Measurements from ENCODE around the gene SPX. TPM values are rescaled to one million over a fixed set of nuclear protein-coding genes. Genes with fewer than 3 reads are reported as not detected.

Gene SPX
- total and polyA plus RNA-seq, 2 of the 8 experiments (the other 6 are each of a cell fraction or from before 2014, with no cell fraction given), result 1.2 to 1.3 TPM

- WGBS, 2 experiments (ENCODE audit: extremely low coverage in 1 of 2, insufficient coverage in 1 of 2, insufficient read length in 1 of 2, insufficient replicate concordance in 2 of 2, low coverage in 1 of 2, low lambda C conversion rate in 2 of 2, missing lambda C conversion rate in 1 of 2), result 84% methylated on average over 3 of the region's 3 CpGs; no CpG with 5 or more reads in 1 of the 2 experiments
- H2AFZ ChIP-seq (ENCODE audit: low read length), result no peak overlapping the region
- POLR2A ChIA-PET (ENCODE audit: partially characterized antibody), result no interaction called here
- TF ChIP-seq SAP30 (IDR thresholded peaks at IDR 0.05; ENCODE audit: insufficient read depth, insufficient replicate concordance, low read length), result no peak
- TF ChIP-seq HDAC6 (IDR thresholded peaks at IDR 0.05; ENCODE audit: low read depth, low read length), result no peak
- TF ChIP-seq CTCF (IDR thresholded peaks at IDR 0.05; ENCODE audit: control extremely low read depth in 1 of 3, insufficient read depth in 1 of 3, low read depth in 1 of 3, low read length in 3 of 3), result no peak
- no peak for TF ChIP-seq BCL11A (IDR thresholded peaks at IDR 0.05; ENCODE audit: low read depth in 2 of 2, low read length in 2 of 2)
- no peak for TF ChIP-seq CHD2 (IDR thresholded peaks at IDR 0.05; ENCODE audit: low read length)
- no peak for TF ChIP-seq BACH1 (IDR thresholded peaks at IDR 0.05; ENCODE audit: low read length)
- TF ChIP-seq MAX (IDR thresholded peaks at IDR 0.05), result no peak
- no peak for TF ChIP-seq ASH2L (IDR thresholded peaks at IDR 0.05; ENCODE audit: low read length)
- TF ChIP-seq YY1 (IDR thresholded peaks at IDR 0.05; ENCODE audit: low read depth, low read length), result no peak
- no peak for TF ChIP-seq CBX5 (IDR thresholded peaks at IDR 0.05; ENCODE audit: low read depth, low read length)
These were observed 42.6 kb upstream of the SPX start for GRCh38 chr12:21483531-21483930.

More at GRCh38 chr12:21483531-21483930, 42.6 kb upstream of the SPX start:
- no peak overlapping the region for H3K18ac ChIP-seq (ENCODE audit: extremely low read depth, low read length)
- H4K20me1 ChIP-seq (replicated peaks in 1 of 2; ENCODE audit: control insufficient read depth in 1 of 2, insufficient read depth in 2 of 2, low read length in 2 of 2), result peaks cover 0 to 2% of the 10 kb centered on the region in 2 experiments
- H3K79me2 ChIP-seq (ENCODE audit: control insufficient read depth in 1 of 2, insufficient read depth in 2 of 2, low read length in 2 of 2), result no peaks in the 10 kb centered on the region
- no peak overlapping the region for H3K14ac ChIP-seq (ENCODE audit: insufficient read length)
- H3K4ac ChIP-seq (replicated peaks; ENCODE audit: insufficient read length, low read depth, low read length), result no peak overlapping the region
- H3K9ac ChIP-seq (replicated peaks in 1 of 4; ENCODE audit: extremely low read depth in 1 of 4, low read depth in 3 of 4, low read length in 3 of 4), result no peak overlapping the region
- FAIRE-seq (no peak), DNase-seq (ENCODE audit: low read depth in 1 of 2, low spot score in 2 of 2) (no peak)
- no peak overlapping the region for H3K4me3 ChIP-seq (ENCODE audit: extremely low read depth in 1 of 4, insufficient read depth in 2 of 4, low read depth in 3 of 4, low read length in 4 of 4)
- H2BK15ac ChIP-seq (ENCODE audit: low read length), result no peak overlapping the region
- no peak overlapping the region for H4K91ac ChIP-seq (replicated peaks; ENCODE audit: insufficient read length, low read length)
- H3K4me1 ChIP-seq (replicated peaks in 1 of 4; ENCODE audit: control insufficient read depth in 3 of 4, insufficient read depth in 4 of 4, low read length in 3 of 4), result no peaks in the 10 kb centered on the region
- H3K23ac ChIP-seq (ENCODE audit: insufficient read length), result no peak overlapping the region
- no peak overlapping the region for H2BK12ac ChIP-seq (ENCODE audit: low read depth, low read length)
- H2BK5ac ChIP-seq (ENCODE audit: low read depth, low read length), result no peak overlapping the region
- no peaks in the 10 kb centered on the region for H3K9me3 ChIP-seq (ENCODE audit: insufficient read depth in 2 of 2, low read depth in 1 of 2, low read length in 1 of 2)
- peaks cover 0 to 30% (median 16%) of the 10 kb centered on the region in 4 experiments; a peak in 7 of 8 replicates for H3K36me3 ChIP-seq (ENCODE audit: control insufficient read depth in 2 of 4, insufficient read depth in 4 of 4, low read length in 3 of 4)
- H3K27ac ChIP-seq (ENCODE audit: low read depth, low read length), result no peak overlapping the region
- H2BK20ac ChIP-seq (ENCODE audit: low read length), result no peak overlapping the region
- no peak overlapping the region for H3K56ac ChIP-seq (replicated peaks; ENCODE audit: insufficient read length, low read depth, low read length)
- H2BK120ac ChIP-seq (replicated peaks; ENCODE audit: low read depth, low read length), result no peak overlapping the region
- no peak overlapping the region for H2AK5ac ChIP-seq (ENCODE audit: low read depth, low read length)
- H3K23me2 ChIP-seq (ENCODE audit: low read depth, low read length), result no peaks in the 10 kb centered on the region
- H3K4me2 ChIP-seq (ENCODE audit: insufficient read depth in 1 of 2, low read depth in 2 of 2, low read length in 2 of 2), result no peak overlapping the region
- no peaks in the 10 kb centered on the region for H3K27me3 ChIP-seq (replicated peaks in 1 of 4; ENCODE audit: control insufficient read depth in 3 of 4, extremely low read depth in 1 of 4, insufficient read depth in 3 of 4, low read length in 3 of 4)
- CTCF ChIA-PET (ENCODE audit: partially characterized antibody), result interaction anchor here (0.6 to 0.7 kb wide), 2 partner anchors 170 to 1996 kb away, joined by 3 read pairs; no protein-coding TSS in a partner anchor
- no peaks in the 10 kb centered on the region for H3K79me1 ChIP-seq (ENCODE audit: low read depth, low read length)
- no peak overlapping the region for H4K8ac ChIP-seq (ENCODE audit: extremely low read depth, insufficient read depth, low read length)
- no peak overlapping the region for H4K5ac ChIP-seq (ENCODE audit: insufficient read length, low read depth, low read length)

Data from H1 (cell line).